ENCODE data around the gene EMILIN3. TPM values are rescaled to one million over a fixed set of nuclear protein-coding genes. Genes with fewer than 3 reads are reported as not detected.
"Not testable (repeated sequence)": the region's sequence is repeated elsewhere in the genome, so short reads cannot be mapped to it uniquely, and the experiment has no call there.

The EMILIN3 gene
- total and polyA plus RNA-seq, 2 of the 4 experiments (the other 2 are of a cell fraction) = under 0.01 to 0.07 TPM

DNA sequence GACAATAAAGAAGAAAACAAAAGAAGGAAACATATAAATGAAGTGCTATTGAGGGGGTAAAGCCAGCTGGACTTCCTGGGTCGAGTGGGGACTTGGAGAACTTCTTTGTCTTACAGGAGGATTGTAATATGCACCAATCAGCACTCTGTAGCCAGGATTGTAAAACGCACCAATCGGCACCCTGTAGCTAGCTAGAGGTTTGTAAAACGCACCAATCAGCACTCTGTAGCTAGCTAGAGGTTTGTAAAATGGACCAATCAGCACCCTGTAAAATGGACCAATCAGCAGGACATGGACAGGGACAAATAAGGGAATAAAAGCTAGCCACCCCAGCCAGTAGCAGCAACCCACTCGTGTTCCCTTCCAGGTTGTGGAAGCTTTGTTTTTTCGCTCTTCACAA lies 54.6 kb downstream of the EMILIN3 start:
- in situ Hi-C loops (cut with MboI; ENCODE audit: low sequenced_read_pairs); H3K56ac ChIP-seq (ENCODE audit: extremely low read depth, insufficient read depth, low read length); intact Hi-C loops (cut with micrococcal nuclease); H3K4me2 ChIP-seq (ENCODE audit: low read depth, low read length); H2AK9ac ChIP-seq (replicated peaks; ENCODE audit: low read depth, low read length, poor library complexity); H3K27ac ChIP-seq (ENCODE audit: insufficient read depth, low read length); CTCF ChIA-PET; H4K91ac ChIP-seq (ENCODE audit: insufficient read depth, low read depth, low read length); dilution Hi-C loops (cut with HindIII; ENCODE audit: low sequenced_read_pairs, unreplicated experiment); H2AK5ac ChIP-seq (ENCODE audit: low read depth, low read length); POLR2A ChIA-PET (ENCODE audit: unreplicated experiment); H3K9me3 ChIP-seq (ENCODE audit: control insufficient read depth, insufficient read depth, low read length); H4K5ac ChIP-seq (ENCODE audit: low read depth, low read length); BruUV-seq (replicated peaks); H2BK120ac ChIP-seq (ENCODE audit: low read depth, low read length); H2BK5ac ChIP-seq (ENCODE audit: low read depth, low read length, poor library complexity, severe bottlenecking); H3K14ac ChIP-seq (replicated peaks; ENCODE audit: low read depth, low read length); H3K27me3 ChIP-seq (ENCODE audit: control insufficient read depth, insufficient read depth, low read length); H2BK15ac ChIP-seq (ENCODE audit: low read depth, low read length); H3K4me3 ChIP-seq (ENCODE audit: insufficient read depth, low read depth, low read length); H3K9ac ChIP-seq (ENCODE audit: low read depth, low read length); H3K4ac ChIP-seq (ENCODE audit: low read depth, low read length); H2AFZ ChIP-seq (replicated peaks; ENCODE audit: low read length, poor library complexity); H3K23ac ChIP-seq (ENCODE audit: low read depth, low read length); H4K8ac ChIP-seq (ENCODE audit: low read depth in 2 of 2, low read length in 2 of 2); ATAC-seq (ENCODE audit: low read depth); H2BK20ac ChIP-seq (ENCODE audit: low read depth, low read length); H3K18ac ChIP-seq (ENCODE audit: low read depth, low read length); DNase-seq; H3K36me3 ChIP-seq (ENCODE audit: control insufficient read depth, insufficient read depth, low read length): not testable (repeated sequence)
- WGBS, 2 experiments (ENCODE audit: extremely low coverage in 2 of 2, insufficient read length in 1 of 2) = 100% methylated on average over 2 of the region's 6 CpGs; no CpG with 5 or more reads in 1 of the 2 experiments
- H3K4me1 ChIP-seq (ENCODE audit: control insufficient read depth, insufficient read depth, low read length) = peaks cover 19% of the 10 kb centered on the region
- H3K9me1 ChIP-seq (ENCODE audit: insufficient read depth, low read length) = peaks cover 22% of the 10 kb centered on the region
- peaks cover 47% of the 10 kb centered on the region for H4K20me1 ChIP-seq (ENCODE audit: insufficient read depth, low read length)
- H3K79me1 ChIP-seq (ENCODE audit: low read depth in 1 of 2, low read length in 2 of 2) = peaks cover 27 to 66% of the 10 kb centered on the region in 2 experiments

Other genes with a start within 250 kb of the EMILIN3 start
- 54.7 and 59.1 TPM in 2 replicates for gene PLCG1, start 229.3 kb downstream of the EMILIN3 start, total RNA-seq (2012; rRNA removed)
- gene PLCG1, start 229.3 kb downstream of the EMILIN3 start, polyA plus RNA-seq (2012; rRNA removed) = 69.1 and 74.2 TPM in 2 replicates
- gene ZHX3, start 49.1 kb downstream of the EMILIN3 start, total RNA-seq (2012; rRNA removed) = 28.0 and 28.3 TPM in 2 replicates
- 22.0 and 25.0 TPM in 2 replicates for gene ZHX3, start 49.1 kb downstream of the EMILIN3 start, polyA plus RNA-seq (2012; rRNA removed)
- gene LPIN3, start 26.0 kb downstream of the EMILIN3 start, total RNA-seq (2012; rRNA removed) = 1.7 and 2.3 TPM in 2 replicates
- gene LPIN3, start 26.0 kb downstream of the EMILIN3 start, polyA plus RNA-seq (2012; rRNA removed) = 6.1 and 8.3 TPM in 2 replicates

All from IMR-90 (cell line).